DMS79 treated with DMSO at 0.1 percent for 48 hours (cell line): ENCODE data around the gene RASGRF2.
"Not testable (repeated sequence)": the region's sequence is repeated elsewhere in the genome, so short reads cannot be mapped to it uniquely, and the experiment has no call there.

ENCODE experiments used
- DNase-seq: peaks from one replicate; lab custom pipeline; 2025; lab: John Stamatoyannopoulos, UW

RASGRF2 gene

DNA sequence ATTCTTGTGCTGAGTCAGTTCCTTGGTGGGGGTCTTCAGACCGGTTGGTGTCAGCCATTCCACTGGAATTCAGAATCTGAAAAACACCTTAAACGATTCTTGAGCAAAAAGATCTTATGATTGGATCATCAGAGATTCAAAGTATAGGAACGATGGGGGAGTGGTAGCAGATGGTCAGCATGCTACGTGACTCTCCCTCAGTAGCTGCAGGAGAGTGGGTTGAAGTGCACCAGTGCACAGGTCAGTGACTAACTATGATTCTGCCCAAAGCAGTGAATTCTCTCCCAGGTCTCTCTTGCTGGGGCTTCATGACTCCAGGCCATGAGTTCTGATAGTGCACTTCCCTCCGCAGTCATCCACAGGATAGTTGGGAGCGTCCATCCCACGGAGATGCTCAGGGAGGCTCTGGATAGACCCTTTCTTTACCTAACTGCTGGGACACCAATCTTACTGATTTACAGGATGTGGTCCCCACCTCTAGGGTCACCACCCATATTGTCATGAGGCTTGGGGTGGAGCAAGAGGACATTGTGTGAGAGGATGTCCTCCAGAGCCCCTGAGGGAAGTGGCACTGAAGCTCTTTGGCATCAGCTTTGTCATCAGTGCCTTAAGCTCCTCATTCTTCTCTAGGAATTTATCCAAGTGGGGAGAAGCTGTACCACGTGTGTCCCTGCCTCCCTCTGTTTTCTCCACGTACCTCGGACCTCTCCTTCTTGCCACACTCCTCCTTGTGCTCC lies 62.0 kb downstream of the RASGRF2 start:
- DNase-seq, result no peak

DNA sequence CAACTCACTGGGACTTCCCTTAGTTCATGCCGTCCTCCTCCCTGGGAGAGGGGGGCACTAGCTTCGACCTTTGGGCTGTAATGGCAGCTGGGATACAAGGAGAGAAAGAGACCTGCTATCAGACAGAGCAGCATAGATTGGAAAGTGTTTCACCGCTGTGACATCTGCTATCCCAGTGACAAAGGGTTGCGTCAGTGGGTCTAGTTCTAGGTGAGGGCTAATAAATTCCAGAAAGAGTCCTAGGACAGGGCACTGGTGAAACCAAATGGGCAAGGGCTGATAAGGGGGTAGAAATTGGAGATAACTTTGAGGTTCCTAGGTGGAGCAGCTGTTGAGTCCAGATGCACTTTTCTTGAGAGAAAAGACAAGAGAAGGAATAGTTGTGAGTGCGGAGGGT lies 62.5 kb downstream of the RASGRF2 start:
- DNase-seq, result no peak

DNA sequence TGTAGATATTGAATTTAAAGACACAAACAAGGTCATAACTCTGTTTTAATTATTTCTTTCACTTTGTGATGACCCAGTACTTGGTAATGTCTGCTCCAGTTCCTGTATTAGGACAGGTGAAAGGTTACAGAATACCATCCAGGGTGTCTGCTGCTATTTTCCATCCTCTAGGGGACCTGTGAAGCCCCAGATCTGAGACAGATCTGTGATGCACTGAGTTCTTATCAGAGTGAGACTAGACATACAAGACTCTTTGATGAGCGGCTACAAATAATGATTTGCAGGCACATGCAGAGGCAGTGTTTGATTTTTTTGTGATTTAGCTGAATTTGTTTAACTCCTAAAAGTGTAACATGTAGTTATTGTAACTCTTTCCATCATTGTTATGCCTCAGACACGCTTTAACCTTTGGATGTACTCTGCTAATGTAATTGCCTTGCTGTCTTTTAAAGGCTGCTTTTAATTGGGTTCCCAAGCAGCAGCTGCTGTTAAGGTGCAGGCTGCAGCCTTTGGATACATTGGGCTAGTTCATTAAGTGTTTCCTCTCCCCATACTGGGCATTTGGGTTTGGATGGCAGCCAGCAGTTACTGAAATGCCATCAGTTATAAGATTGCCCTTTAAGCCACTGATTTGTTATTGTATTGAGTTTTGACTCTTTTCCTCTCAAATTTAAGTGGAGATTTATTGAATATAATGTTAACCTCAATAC lies 63.3 kb downstream of the RASGRF2 start:
- DNase-seq, result no peak

DNA sequence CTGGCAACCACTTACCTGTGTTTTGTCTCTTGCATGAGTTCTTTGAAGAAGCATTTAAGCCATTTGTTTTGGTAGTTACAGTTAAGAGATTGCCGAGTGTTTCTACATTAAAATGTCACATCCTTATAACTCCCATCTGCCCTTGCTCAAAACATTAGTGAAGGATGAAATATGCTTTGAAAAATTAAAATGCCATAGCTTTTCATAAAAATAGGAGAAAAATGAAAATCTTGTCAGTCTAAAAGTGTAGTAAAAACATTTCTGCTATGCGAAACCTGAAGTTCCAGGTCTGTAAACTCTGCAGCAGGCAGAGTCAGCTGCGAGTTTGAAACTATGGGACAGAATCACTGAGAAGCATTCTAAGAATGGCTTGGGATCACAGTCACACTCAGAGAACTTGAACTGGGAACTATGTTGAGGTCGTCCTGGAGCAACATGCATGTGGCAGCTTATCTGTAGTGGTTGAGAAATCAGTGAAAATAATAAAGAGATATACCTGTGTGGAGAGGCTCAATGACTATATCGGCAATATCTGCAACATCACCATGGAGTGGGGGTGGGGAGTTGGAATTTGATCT lies 67.4 kb downstream of the RASGRF2 start:
- no peak for DNase-seq

DNA sequence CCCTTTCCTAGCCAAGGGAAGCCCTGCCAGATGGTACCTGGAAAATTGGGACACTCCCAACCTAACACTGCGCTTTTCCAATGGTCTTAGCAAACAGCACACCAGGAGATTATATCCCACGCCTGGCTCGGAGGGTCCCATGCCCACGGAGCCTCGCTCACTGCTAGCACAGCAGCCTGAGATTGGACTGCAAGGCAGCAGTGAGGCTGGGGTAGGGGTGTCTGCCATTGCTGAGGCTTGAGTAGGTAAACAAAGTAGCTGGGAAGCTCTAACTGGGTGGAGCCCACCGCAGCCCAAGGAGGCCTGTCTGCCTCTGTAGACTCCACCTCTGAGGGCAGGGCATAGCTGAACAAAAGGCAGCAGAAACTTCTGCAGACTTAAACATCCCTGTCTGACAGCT lies 68.7 kb downstream of the RASGRF2 start:
- not testable (repeated sequence) for DNase-seq

DNA sequence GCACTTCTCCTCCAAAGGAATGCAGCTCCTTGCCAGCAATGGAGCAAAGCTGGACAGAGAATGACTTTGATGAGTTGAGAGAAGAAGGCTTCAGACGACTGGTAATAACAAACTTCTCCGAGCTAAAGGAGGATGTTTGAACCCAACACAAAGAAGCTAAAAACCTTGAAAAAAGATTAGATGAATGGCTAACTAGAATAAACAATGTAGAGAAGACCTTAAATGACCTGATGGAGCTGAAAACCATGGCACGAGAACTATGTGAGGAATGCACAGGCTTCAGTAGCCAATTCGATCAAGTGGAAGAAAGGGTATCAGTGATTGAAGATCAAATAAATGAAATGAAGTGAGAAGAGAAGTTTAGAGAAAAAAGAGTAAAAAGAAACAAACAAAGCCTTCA lies 69.6 kb downstream of the RASGRF2 start:
- DNase-seq, result not testable (repeated sequence)

DNA sequence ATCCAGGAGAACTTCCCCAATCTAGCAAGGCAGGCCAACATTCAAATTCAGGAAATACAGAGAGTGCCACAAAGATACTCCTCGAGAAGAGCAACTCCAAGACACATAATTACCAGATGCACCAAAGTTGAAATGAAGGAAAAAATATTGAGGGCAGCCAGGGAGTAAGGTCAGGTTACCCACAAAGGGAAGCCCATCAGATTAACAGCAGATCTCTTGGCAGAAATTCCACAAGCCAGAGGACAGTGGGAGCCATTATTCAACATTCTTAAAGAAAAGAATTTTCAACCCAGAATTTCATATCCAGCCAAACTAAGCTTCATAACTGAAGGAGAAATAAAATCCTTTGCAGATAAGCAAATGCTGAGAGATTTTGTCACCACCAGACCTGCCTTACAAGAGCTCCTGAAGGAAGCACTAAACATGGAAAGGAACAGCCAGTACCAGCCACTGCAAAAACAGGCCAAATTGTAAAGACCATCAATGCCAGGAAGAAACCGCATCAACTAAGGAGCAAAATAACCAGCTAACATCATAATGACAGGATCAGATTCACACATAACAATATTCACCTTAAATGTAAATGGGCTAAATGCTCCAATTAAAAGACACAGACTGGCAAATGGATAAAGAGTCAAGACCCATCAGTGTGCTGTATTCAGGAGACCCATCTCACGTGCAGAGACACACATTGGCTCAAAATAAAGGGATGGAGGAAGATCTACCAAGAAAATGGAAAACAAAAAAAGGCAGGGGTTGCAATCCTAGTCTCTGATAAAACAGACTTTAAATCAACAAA lies 70.3 kb downstream of the RASGRF2 start:
- DNase-seq, result not testable (repeated sequence)

DNA sequence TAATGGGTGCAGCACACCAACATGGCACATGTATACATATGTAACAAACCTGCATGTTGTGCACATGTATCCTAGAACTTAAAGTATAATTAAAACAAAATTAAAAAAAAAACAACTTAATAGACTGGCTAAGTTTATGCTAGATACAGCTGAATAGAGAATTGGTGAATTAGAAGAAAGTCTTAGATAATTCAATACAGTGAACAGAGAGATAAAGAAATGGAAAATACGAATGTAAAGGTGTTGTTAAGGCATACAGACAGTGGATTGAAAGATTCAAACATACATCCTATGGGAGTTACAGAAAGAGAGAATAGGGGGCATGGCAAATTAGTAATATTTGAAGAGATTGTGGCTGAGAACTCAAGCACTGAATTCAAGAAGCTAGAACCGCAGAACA lies 75.4 kb downstream of the RASGRF2 start:
- no peak for DNase-seq

DNA sequence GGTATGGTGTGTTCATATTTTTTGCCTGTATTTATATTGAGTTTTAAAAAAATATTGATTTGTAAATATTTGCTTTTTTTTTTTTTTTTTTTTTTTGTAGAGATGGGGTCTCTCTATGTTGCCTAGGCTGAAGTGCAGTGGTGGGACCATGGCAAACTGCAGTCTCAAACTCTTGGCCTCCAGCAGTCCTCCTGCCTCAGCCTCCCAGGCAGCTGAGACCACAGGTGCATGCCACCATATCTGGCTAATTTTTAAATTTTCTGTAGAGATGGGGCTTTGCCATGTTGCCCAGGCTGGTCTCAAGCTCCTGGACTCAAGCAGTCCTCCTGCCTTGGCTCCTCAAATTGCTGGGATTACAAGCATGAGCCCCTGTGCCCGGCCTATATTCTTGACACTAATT lies 78.3 kb downstream of the RASGRF2 start:
- no peak for DNase-seq

DNA sequence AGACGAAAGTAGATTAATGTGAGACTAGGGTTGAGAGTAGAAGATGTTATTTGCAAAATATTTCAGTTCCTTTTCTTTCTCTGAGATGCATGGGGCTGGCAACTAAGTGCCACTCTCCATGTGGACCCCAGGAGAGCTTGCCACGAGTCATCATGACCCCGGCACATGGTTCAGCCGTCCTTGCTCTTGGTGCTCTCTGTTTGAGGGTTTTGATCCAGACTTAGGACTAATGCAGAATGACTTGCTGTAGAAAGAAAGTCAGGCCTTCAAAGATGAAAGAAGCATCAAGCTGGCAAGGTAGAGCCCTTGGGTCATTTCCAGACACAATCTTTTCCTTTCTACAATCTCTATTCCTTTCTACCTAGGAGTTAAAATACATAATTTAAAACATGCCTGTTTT lies 84.7 kb downstream of the RASGRF2 start:
- no peak for DNase-seq

DNA sequence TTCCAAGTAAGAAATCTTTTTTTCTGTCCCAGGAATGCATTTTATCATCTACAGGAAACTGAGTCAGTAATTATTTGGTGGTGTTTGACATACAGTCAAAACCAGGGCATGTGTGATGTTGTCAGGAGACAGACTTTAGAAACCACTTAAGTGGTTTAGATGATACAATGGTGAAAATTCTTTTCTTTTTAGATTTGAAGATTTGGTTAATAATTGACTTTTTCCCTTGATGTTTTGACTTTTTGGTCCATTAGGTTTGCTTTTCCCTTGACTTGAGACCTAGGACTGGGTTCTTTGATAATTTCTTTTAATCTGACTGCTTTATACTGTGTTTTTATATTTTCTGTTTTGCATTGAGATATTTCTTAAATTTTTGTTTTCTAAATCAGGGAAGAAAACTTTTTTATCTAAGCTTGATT lies 85.2 kb downstream of the RASGRF2 start:
- DNase-seq, result no peak

DNA sequence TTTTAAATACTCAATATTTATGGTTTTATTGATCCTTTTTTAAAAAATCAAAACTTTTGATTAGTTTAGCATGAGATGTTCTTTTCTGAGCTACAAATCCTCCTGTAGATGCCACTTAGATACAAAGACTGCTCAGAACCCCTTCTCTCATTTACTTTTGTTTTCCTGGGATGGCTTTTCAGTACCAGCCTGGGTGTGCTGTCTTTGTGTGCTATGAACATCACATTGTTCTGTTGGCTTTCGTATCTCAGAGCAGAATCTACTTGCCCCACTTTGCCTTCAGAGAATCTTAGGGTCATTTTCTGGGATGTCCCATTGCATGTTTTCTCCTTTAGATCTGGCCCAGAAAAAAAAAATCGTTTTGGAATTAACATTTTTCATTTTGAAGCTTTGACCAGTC lies 85.9 kb downstream of the RASGRF2 start:
- DNase-seq, result no peak

DNA sequence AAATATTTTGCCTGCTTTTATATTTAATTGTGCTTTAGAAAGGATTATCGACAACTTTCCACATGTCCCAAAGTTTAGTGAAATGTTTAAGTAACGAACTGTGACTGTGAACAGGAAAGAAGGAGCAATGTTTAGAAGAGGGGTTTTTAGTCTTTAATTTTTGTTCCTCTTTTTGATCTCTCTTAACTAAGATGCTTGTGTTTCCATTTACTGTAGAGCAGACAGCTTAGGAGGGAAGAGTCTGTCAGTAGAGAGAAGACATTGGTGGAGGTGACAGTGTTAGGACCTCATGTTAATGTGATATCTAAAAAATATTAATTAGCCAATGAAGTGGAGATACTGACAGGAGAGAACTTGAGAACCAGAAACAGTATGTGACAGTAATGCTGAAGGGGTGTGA lies 92.2 kb downstream of the RASGRF2 start:
- DNase-seq, result no peak

DNA sequence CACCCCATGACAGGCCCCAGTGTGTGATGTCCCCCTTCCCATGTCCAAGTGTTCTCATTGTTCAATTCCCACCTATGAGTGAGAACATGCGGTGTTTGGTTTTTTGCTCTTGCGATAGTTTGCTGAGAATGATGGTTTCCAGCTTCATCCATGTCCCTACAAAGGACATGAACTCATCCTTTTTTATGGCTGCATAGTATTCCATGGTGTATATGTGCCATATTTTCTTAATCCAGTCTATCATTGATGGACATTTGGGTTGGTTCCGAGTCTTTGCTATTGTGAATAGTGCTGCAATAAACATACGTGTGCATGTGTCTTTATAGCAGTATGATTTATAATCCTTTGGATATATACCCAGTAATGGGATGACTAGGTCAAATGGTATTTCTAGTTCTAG lies 93.1 kb downstream of the RASGRF2 start:
- not testable (repeated sequence) for DNase-seq

DNA sequence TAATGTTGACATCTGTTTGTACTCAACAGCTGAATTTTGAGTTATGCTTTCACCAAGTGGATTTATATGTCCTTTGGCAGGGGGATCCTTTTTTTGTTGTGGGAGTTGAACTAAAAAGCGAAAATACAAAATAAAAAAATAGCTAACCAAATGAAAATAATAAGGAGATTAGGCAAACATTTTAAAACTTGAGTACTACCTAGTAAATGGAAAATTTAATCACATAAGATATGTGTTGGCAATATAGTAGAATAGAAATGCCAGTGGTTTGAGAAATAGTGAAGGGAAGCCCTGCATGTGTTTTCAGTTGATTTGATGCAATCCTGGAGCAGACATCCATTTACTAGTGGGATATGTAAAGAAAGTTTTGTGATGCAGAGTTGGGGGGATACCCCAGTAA lies 98.0 kb downstream of the RASGRF2 start:
- DNase-seq, result no peak

DNA sequence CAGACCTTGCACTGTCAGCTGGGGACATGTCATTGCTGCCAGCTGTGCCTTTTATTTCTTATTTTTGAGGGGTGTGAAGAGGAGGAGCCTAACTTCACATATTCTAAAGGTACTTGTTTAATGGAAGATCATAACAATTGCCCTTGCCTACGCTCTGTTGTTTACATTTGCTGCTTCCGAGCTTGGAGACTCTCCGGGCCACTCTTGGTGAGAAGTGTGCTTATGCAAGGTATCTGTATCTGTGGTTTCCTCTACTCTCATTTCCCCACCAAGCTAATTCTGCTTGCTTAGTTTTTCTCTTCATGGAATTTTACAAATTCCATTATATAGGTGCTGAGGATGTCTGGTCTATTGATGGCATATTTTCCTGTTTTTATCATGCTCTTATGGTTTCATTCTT lies 105.3 kb downstream of the RASGRF2 start:
- DNase-seq, result no peak

DNA sequence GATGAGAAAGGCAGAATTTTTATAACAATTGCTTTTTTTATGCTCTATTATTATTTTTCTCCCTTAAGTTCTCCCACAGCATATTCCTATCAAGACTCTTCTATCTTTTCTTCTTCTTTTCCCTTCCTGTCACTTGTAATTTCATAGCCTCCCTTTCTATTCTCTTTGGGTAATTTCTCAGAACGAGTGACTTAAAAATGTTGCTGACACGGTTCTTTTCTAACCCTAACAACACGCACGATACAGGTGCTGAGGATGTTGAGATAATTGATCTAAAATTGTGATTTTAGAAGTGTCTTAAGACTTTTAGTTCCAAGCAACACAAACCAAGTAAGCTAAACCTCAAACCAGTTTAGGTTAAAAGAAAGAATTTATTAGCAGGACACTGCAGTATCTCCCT lies 105.9 kb downstream of the RASGRF2 start:
- DNase-seq, result no peak

DNA sequence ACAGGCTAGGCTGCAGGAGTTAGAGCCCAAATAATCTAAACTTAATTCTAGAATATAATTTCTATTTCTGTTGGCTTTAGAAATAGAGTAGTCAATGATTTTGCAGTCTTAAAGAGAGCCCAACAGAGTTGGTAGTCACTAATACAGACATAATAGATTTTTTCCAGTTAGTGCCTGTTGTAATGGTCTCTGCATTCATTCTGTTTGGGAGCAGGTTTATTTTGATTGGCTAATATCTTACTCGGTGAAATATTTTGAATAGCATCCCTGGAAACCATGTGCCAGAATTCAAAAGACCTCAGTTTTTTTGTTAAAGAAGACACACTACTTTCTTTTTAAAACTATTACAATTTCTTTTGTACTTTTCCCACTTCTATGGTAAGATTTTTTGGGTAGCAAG lies 107.2 kb downstream of the RASGRF2 start:
- DNase-seq, result no peak

DNA sequence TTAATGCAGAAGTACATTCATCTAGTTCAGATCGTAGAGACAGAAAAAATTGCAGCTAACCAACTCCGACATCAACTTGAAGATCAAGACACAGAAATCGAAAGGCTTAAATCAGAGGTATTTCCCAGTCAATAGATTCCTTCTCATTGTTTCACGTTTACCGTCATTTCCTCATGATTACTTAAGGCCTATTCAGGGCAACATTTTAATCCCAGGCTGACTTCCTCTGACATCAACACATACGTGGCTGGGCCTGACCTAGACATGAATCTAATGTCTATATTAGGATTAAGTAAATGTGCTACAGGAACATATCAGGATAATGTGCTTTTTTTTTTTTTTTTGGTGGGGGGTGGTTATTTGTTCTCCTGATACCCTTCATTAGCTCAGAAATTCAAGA lies 107.9 kb downstream of the RASGRF2 start:
- no peak for DNase-seq

DNA sequence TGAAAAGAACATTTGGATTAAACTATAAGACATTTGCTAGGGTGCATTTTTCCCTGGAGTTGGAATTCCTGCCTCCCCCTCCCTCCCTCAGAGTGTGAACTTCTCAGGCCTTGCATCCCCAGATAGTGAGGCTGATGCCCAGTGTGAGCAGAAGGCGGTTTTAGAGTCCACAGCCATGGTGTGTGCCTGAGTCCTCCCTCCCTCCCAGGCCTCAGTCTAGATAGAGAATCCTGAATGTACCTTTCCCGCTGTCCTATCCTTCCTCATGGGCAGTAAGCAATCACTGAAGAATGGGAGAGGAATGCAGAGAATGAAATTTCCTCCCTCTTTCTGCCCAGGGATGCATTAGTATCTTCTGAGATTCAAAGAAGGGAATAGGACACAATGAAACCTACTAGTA lies 108.5 kb downstream of the RASGRF2 start:
- no peak for DNase-seq

DNA sequence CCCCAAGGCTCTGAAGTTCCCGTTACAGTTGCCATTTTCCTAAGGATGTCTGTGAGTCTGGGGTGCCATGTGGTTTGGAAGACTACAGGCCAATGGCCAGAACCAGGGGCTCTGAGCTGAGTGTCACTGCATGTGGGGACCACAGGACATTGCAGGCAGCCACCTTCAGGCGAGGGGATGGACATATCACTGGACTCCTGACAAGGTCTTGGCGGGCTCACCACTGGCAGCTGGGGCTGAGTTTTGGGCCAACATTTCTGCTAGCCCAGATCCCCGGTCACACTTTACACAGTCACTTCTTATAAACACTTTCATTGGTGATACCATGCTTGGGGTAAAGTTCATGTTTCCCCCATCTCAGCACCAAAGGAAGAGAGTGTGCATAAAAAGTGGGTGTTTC lies 109.8 kb downstream of the RASGRF2 start:
- no peak for DNase-seq

DNA sequence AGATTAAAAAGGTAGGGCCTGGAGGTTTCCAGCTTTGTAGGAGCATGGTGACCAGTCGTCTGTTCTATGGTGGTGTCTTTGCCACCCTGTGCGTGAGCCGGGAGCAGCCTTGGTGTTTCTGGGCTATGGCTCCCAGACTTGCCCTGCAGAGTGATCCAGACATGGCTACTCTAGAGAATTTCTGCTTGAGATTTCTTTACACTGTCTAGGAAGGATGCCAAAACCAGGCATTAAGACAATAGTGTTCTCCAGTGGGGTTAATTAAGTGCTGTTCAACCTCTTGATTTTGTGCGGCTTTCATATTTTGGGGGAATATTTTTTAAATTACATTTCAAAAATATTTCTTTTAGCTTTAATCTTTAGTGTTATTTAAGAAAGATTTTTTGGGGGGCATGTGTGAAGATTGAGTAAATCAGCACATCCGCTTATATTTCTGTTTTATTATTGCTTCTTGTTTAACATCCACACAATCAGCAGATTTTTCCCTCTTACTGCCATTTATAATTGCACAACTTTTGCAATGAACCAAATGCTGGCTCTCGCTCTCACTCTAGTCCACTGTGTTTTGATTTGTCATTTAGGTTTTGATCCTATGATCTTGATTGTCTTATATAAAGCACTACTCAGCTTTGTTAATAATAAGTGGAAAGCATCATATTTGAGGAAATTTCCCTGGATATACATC lies 110.5 kb downstream of the RASGRF2 start:
- DNase-seq, result no peak
